GM20000 (cell line): ENCODE results near the gene FGFBP3.

Experiments used
- DNase-seq: peaks from one replicate; pipeline ENCODE4 v3.0.0; 2012; ENCODE audit warnings: low spot score
- CTCF ChIP-seq: IDR thresholded peaks from 2 replicates; pipeline ENCODE4 v1.5.1; 2012; ENCODE audit warnings: mild to moderate bottlenecking, control low read depth; ENCODE audit errors: extremely low read depth, missing control alignments

Gene FGFBP3

GRCh38 chr10:91939653-91940052, 30.4 kb upstream of the FGFBP3 start:
- TF ChIP-seq CTCF: no peak
- DNase-seq: no peak

- no peak for TF ChIP-seq CTCF
- DNase-seq: no peak
These were observed 26.6 kb upstream of the FGFBP3 start for GRCh38 chr10:91935886-91936285.

- no peak for TF ChIP-seq CTCF
- no peak for DNase-seq
These were observed 23.5 kb upstream of the FGFBP3 start for GRCh38 chr10:91932737-91933136.

GRCh38 chr10:91931526-91932190, 22.4 kb upstream of the FGFBP3 start:
- no peak for DNase-seq

GRCh38 chr10:91930939-91931338, 21.7 kb upstream of the FGFBP3 start:
- no peak for TF ChIP-seq CTCF

More at GRCh38 chr10:91931526-91932190, 22.4 kb upstream of the FGFBP3 start:
- no peak for TF ChIP-seq CTCF

GRCh38 chr10:91925022-91925320, 15.7 kb upstream of the FGFBP3 start:
- no peak for TF ChIP-seq CTCF

More at GRCh38 chr10:91930939-91931338, 21.7 kb upstream of the FGFBP3 start:
- DNase-seq: no peak

GRCh38 chr10:91924212-91925021, 15.1 kb upstream of the FGFBP3 start:
- no peak for TF ChIP-seq CTCF
- DNase-seq: peak; percentile 60

More at GRCh38 chr10:91925022-91925320, 15.7 kb upstream of the FGFBP3 start:
- DNase-seq: no peak
